ENCODE results near the gene PIP4P1. TPM values are rescaled to one million over a fixed set of nuclear protein-coding genes. Genes with fewer than 3 reads are reported as not detected.
"Not testable (repeated sequence)": the region's sequence is repeated elsewhere in the genome, so short reads cannot be mapped to it uniquely, and the experiment has no call there.

The PIP4P1 gene
- total RNA-seq, 1 experiment from 2014 or later = 32.9 TPM

DNA sequence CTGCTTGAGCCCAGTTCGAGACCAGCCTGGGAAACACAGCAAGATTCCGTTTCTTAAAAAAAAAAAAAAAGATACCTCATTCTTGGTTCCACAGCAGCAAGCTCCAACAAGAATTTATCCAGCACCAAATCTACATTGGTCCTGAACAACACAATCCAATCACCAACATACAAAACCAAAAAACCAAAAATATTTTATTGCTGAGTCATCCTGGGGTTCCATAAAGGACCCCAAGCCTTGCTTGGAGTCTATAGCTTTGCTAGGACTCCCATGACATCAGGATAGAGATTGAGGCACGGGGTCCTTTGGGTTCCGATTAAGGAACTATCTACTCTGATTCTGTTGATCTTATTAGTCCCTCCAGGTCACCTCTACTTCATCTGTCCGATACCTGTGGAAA lies 14.3 kb downstream of the PIP4P1 start:
- Histone ChIP-seq H3F3A (ENCODE audit: low read length, unreplicated experiment) (no peaks in the 10 kb centered on the region), H3K79me2 (ENCODE audit: low read length) (no peaks in the 10 kb centered on the region), H3K27ac (ENCODE audit: low read length) (no peak overlapping the region), H3K9me2 (replicated peaks; ENCODE audit: low read length) (no peaks in the 10 kb centered on the region), H3K27me3 (ENCODE audit: low read length) (no peaks in the 10 kb centered on the region), H3K4me1 (ENCODE audit: insufficient read depth, low read length) (no peaks in the 10 kb centered on the region), H3K36me3 (ENCODE audit: low read depth, low read length) (peaks cover 58% of the 10 kb centered on the region), H2AFZ (ENCODE audit: low read length) (no peak overlapping the region), H3K4me3 (ENCODE audit: low read length) (no peak overlapping the region), H3K9ac (ENCODE audit: low read length) (no peak overlapping the region), H4K20me1 (ENCODE audit: low read length) (no peaks in the 10 kb centered on the region), H3K9me3 (ENCODE audit: low read length) (no peaks in the 10 kb centered on the region), H3K4me2 (ENCODE audit: low read length) (no peak overlapping the region)
- DNase-seq (no peak), ATAC-seq (no peak)
- BruUV-seq (replicated peaks) = no TSS peak
- ChIA-PET POLR2A (ENCODE audit: unreplicated experiment) (no interaction called here), CTCF (no interaction called here)
- intact Hi-C loops (cut with micrococcal nuclease) = no loop called here
- TF ChIP-seq, protein P1, sequence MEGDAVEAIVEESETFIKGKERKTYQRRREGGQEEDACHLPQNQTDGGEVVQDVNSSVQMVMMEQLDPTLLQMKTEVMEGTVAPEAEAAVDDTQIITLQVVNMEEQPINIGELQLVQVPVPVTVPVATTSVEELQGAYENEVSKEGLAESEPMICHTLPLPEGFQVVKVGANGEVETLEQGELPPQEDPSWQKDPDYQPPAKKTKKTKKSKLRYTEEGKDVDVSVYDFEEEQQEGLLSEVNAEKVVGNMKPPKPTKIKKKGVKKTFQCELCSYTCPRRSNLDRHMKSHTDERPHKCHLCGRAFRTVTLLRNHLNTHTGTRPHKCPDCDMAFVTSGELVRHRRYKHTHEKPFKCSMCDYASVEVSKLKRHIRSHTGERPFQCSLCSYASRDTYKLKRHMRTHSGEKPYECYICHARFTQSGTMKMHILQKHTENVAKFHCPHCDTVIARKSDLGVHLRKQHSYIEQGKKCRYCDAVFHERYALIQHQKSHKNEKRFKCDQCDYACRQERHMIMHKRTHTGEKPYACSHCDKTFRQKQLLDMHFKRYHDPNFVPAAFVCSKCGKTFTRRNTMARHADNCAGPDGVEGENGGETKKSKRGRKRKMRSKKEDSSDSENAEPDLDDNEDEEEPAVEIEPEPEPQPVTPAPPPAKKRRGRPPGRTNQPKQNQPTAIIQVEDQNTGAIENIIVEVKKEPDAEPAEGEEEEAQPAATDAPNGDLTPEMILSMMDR (conservative IDR thresholded peaks at IDR 0.05; ENCODE audit: low read depth, low read length) = no peak
- TF ChIP-seq EZH2 (IDR thresholded peaks at IDR 0.05; ENCODE audit: low read length, unreplicated experiment) = no peak
- TF ChIP-seq EZH2phosphoT487 (IDR thresholded peaks at IDR 0.05; ENCODE audit: borderline replicate concordance, low read length) = no peak

DNA sequence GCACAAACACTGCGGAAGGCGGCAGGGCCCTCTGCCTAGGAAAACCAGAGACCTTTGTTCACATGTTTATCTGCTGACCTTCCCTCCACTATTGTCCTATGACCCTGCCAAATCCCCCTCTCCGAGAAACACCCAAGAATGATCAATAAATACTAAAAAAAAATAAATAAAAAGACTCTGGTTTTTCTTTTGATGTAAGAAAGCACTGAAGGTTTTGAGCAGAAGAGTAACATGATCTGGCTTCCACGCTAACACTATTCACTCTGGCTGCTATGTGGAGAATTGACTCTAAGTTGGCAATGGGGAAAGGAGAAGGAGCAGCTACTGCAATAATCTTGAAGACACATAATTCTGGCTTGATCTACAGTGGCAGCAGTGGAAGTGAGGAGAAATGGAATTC lies 17.6 kb downstream of the PIP4P1 start:
- H3K36me3 ChIP-seq (ENCODE audit: low read depth, low read length) = peaks cover 33% of the 10 kb centered on the region
- POLR2A ChIA-PET (ENCODE audit: unreplicated experiment); H3K9ac ChIP-seq (ENCODE audit: low read length); H4K20me1 ChIP-seq (ENCODE audit: low read length); H3K4me2 ChIP-seq (ENCODE audit: low read length); BruUV-seq (replicated peaks); H3K27me3 ChIP-seq (ENCODE audit: low read length); H3K9me3 ChIP-seq (ENCODE audit: low read length); H3K9me2 ChIP-seq (replicated peaks; ENCODE audit: low read length); H3K4me1 ChIP-seq (ENCODE audit: insufficient read depth, low read length); CTCF ChIA-PET; H2AFZ ChIP-seq (ENCODE audit: low read length); H3K27ac ChIP-seq (ENCODE audit: low read length); H3K4me3 ChIP-seq (ENCODE audit: low read length); ATAC-seq; intact Hi-C loops (cut with micrococcal nuclease); H3F3A ChIP-seq (ENCODE audit: low read length, unreplicated experiment); H3K79me2 ChIP-seq (ENCODE audit: low read length); DNase-seq: not testable (repeated sequence)

DNA sequence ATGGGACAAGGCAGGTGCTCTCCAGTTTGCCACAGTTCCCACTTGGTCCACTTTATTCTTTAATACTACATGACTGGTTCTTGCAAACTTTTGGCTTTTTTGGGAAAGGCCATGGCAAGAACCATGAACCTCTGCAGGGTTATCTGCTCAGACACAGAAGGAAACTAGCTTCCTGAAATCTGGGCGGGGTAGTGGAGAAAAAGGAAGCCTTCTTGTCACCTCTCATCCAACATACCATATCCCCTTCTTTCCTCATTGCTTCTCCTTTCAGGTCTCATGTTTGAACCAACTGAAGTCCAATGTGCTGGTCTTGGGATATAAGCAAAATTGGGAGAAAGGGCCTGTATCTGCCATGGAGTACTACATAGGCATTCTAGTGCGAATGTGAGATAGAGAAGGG lies 19.8 kb downstream of the PIP4P1 start:
- no TSS peak for BruUV-seq (replicated peaks)
- Histone ChIP-seq H2AFZ (ENCODE audit: low read length) (no peak overlapping the region), H3K36me3 (ENCODE audit: low read depth, low read length) (peaks cover 12% of the 10 kb centered on the region), H3K27ac (ENCODE audit: low read length) (no peak overlapping the region), H3F3A (ENCODE audit: low read length, unreplicated experiment) (no peaks in the 10 kb centered on the region), H3K9me3 (ENCODE audit: low read length) (no peaks in the 10 kb centered on the region), H3K9me2 (replicated peaks; ENCODE audit: low read length) (no peaks in the 10 kb centered on the region), H3K4me3 (ENCODE audit: low read length) (no peak overlapping the region), H3K4me2 (ENCODE audit: low read length) (no peak overlapping the region), H3K27me3 (ENCODE audit: low read length) (no peaks in the 10 kb centered on the region), H3K79me2 (ENCODE audit: low read length) (no peaks in the 10 kb centered on the region), H4K20me1 (ENCODE audit: low read length) (no peaks in the 10 kb centered on the region), H3K9ac (ENCODE audit: low read length) (no peak overlapping the region), H3K4me1 (ENCODE audit: insufficient read depth, low read length) (no peaks in the 10 kb centered on the region)
- ChIA-PET POLR2A (ENCODE audit: unreplicated experiment) (no interaction called here), CTCF (no interaction called here)
- DNase-seq (no peak), ATAC-seq (no peak)
- intact Hi-C loops (cut with micrococcal nuclease) = no loop called here
- TF ChIP-seq, protein P1 (conservative IDR thresholded peaks at IDR 0.05; ENCODE audit: low read depth, low read length) = no peak
- no peak for TF ChIP-seq EZH2phosphoT487 (IDR thresholded peaks at IDR 0.05; ENCODE audit: borderline replicate concordance, low read length)
- no peak for TF ChIP-seq EZH2 (IDR thresholded peaks at IDR 0.05; ENCODE audit: low read length, unreplicated experiment)
